ENCODE data around the gene BLMH.
"Not testable (repeated sequence)": the region's sequence is repeated elsewhere in the genome, so short reads cannot be mapped to it uniquely, and the experiment has no call there.

The BLMH gene

GRCh38 chr17:30228011-30228410 is 63.7 kb downstream of the BLMH start:
- no peak for DNase-seq

DNA sequence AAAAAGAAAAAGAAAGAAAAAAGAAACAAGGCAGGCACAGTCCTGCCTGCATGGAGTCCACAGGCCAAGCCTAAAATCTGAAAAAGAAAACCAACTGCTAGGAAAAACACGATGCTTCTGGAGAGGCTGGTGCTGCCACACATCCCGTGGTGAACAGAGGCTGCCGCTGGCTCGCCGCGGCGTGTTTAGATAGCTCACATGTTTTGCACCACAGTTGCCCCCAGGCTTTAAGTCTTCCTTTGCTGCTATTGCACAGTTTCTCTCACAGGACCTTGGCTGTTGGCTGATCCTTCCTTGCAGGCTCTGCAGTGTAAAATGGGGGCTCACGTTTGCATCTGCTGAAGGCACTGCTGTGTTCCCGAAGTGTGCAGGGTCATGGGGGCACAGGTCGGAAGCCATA is 64.9 kb downstream of the BLMH start:
- no peak for DNase-seq

DNA sequence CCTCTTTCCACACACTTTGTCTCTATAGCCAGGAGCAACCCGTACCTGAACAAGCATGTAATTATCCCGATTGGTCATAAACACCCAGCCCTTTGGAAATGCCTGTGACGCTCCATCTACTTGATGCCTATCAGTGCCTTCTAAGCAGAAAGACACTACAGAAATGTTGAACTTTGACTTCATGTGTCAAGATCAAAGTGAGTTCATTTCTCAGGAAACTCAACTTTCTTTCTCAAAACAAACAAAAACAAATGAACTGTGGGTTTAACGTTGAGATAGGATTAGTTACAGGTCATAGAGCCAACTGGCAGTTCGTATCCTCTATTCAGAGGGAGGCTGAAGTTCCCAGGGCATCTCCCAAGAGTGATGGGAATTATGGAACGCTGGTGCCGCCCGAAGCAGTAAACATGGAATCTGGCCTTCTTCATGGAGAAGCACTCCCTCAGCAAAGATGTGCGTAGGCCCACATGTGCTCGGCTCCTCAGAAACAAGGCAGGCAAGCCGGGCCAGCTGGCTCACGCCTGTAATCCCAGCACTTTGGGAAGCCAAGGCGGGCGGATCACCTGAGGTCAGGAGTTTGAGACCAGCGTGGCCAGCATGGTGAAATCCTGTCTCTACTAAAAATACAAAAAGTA is 65.7 kb downstream of the BLMH start:
- DNase-seq, result no peak

GRCh38 chr17:30225112-30225511 is 66.6 kb downstream of the BLMH start:
- DNase-seq, result no peak

- no peak for DNase-seq
These were observed 67.3 kb downstream of the BLMH start for GRCh38 chr17:30224419-30224960.

DNA sequence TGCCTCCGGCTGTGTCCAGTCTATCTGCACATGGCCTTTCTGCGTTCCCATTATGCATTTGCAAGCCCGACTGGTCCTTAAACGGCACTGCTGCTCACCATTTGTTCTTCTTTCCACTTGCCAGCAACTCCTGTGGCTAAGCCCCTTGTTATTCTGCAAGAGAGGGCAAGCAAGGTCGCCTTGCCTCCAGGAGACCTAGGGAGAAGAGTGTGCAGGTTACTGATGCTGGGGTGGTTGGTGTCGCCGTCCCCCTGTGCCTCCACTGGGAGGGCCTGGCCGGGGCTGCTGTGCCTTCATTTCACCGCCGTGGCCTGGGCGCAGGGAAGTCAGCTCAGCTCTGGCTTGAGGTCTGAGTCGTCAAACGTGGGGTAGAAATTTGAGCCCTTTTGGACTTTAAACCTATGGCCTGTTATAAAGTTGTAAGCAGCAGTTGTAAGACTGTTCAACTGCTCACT is 69.0 kb downstream of the BLMH start:
- DNase-seq, result no peak

- no peak for DNase-seq
These were observed 69.5 kb downstream of the BLMH start for GRCh38 chr17:30222251-30222650.

DNA sequence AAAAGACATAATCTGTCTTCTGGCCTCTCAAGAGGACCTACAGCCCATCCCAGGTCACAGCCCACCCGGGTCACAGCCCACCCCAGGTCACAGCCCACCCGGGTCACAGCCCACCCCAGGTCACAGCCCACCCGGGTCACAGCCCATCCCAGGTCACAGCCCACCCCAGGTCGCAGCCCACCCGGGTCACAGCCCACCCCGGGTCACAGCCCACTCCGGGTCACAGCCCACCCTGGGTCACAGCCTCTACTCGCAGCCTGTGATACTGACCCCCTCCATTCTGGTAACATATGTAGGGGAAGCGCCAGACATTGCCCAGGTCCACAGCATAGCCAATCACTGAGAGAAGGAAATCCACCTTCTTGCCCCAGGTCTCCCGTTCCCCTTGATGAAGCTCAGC is 70.4 kb downstream of the BLMH start:
- DNase-seq, result no peak

- DNase-seq, result no peak
These were observed 71.3 kb downstream of the BLMH start for GRCh38 chr17:30220414-30220813.

- no peak for DNase-seq
These were observed 71.9 kb downstream of the BLMH start for GRCh38 chr17:30219833-30220232.

DNA sequence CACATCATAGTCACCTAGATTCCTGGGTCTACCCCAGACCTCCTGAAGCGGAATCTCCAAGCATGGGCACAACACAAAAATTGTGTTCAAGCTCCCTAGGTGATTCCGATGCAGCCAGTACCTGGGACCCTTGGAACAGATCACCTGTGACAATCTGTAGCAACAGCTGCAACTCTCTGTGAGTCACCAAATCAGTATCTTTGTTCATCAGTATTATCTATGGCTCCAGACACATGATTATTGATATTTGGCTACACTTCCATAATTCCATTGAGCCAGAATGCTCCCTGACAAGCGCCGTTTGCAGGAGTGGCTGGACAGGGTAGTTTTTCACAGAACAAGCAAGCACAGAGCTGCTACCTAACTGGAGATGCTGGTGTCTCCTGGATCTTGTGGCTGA is 72.4 kb downstream of the BLMH start:
- DNase-seq, result no peak

GRCh38 chr17:30218799-30219198 is 72.9 kb downstream of the BLMH start:
- DNase-seq, result no peak

DNA sequence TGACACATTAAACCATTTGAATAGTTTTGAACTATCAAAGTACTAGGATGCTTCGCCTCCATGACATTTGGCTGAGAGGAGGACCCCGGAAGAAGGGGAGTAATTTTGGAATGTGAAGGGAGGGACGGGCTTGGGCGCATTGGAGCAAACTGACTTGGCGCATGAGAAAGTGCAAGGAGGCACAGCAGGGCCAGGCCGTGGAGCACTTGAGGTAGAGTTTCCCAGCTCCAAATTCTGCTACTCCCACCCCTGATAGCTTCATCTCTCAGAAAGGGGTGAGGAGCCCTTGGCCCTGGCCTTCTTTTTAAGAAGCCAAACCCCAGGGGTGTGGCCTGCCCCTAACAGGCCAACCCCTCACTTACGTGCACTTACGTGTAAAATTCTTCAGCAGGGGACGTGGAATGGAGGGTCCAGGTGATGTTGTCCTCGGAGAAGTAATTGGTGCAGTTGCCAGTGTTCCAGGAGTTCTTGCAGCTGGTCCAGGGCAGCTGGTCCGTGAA is 73.9 kb downstream of the BLMH start:
- DNase-seq, result no peak

DNA sequence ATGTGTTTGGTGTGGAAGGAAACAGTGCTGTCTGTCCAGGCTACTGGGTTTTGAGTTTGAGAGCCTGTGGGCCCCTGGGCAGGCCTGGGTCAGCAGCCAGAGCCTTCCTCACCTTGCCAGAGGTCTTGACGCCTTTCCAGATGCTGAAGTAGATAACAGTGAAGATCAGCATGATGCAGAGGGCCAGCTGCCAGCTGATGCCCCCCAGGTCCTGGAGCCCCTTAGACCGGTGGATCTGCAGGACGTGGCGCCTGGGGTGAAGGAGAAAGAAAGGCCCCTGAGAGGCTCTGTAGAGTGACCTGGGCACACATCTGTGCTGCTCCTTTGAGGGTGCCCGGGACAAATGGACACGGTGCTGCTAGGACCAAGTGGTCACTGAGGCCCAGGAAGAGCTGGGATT is 74.7 kb downstream of the BLMH start:
- DNase-seq, result no peak

- DNase-seq, result no peak
These were observed 79.0 kb downstream of the BLMH start for GRCh38 chr17:30212750-30213149.

- no peak for DNase-seq
These were observed 80.4 kb downstream of the BLMH start for GRCh38 chr17:30211371-30211770.

- no peak for DNase-seq
These were observed 80.8 kb downstream of the BLMH start for GRCh38 chr17:30210901-30211300.

DNA sequence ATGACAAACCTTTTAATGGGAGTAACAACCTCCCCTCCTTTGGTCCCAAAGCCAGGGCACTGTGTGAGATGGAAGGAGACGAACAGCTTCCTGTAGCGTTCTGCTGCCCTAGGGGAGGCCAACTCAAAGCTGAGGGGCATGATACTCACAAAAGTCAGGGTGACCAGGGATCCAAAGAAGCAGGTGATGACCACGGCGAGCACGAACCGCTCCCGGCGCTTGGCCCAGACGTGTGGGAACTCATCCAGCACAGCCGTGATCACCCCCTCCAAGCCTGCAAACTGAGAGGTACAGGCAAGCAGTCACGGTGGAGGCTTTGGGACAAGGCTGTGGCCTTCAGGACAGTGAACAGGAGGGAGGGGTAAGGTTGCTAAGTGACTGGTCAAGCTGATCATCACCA is 81.4 kb downstream of the BLMH start:
- DNase-seq, result no peak

DNA sequence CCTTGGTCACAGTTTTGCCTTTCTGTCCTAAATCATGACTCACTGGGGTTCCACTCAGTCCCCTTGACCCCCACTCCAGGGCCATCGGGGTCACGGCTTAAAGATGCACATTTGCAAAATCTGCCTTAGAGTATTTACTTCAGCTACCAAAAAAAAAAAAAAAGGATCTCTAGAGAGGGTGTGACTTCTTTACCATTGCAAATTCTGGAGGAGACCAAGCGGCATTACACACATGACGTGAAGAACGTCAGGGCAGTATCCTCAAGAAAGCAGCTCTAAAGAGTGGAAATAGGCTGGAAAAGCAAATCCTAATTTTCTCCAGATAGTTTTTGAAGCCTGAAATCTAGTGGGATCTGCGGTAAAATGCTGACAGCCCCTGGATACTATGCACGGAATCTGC is 81.8 kb downstream of the BLMH start:
- no peak for DNase-seq

GRCh38 chr17:30208214-30208613 is 83.5 kb downstream of the BLMH start:
- DNase-seq, result peak in 2 of 4 experiments; percentile 3 to 16

DNA sequence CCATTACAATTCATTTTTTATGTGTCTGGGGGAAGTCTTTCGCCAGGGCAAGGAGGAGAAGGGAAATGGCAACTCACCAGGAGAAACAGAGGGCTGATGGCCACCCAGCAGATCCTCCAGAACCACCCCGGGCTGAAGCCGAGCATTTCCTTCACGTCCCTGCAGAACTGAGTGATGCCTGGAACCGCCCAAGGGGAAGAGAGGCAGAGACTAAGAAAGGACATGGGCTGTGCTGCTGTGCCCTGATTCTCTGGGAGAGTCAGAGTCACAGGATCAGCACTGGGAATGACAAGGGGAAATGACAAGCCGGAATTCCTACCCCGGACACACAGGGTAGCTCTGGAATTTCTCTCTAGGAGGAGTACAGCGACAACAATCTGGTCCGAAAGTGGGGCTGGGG is 84.1 kb downstream of the BLMH start:
- no peak for DNase-seq

DNA sequence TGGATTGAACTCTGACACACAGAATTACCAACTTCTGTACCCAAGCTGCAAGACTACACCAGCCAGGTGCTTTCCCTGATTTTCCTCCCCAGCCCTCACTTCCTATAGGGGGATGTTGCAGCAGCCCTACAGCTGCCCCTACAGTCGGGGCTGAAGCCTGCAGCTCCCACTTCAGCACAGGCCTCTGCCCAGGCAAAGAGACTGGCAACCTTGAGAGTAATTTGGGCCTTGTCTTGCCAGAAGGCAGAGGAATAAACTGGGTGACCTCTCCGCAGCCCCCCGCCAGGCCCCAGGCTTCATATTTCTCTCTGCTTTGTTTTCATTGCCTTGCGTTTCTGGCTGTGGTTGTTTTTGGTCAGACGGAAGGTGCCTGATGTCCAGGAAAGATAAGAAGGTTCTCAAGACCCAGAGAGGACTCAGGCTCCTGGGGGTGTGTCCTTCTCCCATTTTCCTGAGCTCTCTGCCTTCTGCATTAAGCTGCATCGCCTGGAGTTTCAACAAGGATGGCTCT is 88.2 kb downstream of the BLMH start:
- DNase-seq, result no peak

- not testable (repeated sequence) for DNase-seq
These were observed 91.1 kb downstream of the BLMH start for GRCh38 chr17:30200656-30201055.

DNA sequence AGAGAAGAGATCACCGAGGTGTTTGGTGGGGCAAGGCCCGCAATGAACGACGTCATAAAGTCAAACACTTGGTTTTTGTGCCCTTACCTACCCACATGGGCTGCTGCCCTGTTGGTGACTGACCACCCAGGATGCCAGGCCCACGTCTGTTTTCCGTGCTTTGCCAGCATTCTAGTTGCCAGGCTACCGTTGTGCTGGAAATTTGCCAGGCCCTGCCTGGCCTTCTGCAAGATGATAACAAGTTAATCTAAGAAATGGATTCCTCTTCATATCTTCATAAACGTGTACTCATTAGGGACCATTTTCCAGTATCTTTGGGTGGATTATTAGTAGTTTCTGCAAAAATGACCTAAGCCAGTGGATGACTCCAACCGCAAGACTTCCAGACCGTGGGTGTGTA is 91.6 kb downstream of the BLMH start:
- DNase-seq, result no peak

DNA sequence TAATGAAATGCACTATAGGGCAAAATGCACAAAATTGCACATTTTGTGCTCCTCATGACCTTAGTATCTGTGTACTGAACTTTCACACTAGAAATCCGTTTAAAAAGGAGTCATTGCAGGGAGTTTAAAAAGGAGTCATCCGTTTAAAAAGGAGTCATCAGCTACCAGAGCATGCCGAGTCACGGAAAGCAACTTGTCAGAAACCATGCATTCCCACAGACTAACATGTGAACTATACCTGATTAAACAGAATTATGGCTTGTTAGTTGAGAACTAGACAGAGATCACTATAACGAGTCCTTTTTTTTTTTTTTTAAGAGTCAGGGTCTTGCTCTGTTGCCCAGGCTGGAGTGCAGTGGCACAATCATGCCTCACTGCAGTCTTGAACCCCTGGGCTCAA is 92.1 kb downstream of the BLMH start:
- DNase-seq, result no peak
